HG03521 (cell line): ENCODE data around the gene FZD10.

Experiments
- ATAC-seq: cut with Tn5 transposase; IDR thresholded peaks from one replicate; pipeline ENCODE4 v1.9.1; 2021; ENCODE audit warnings: mild to moderate bottlenecking, moderate library complexity; ENCODE audit not compliant: unreplicated experiment

The FZD10 gene

DNA sequence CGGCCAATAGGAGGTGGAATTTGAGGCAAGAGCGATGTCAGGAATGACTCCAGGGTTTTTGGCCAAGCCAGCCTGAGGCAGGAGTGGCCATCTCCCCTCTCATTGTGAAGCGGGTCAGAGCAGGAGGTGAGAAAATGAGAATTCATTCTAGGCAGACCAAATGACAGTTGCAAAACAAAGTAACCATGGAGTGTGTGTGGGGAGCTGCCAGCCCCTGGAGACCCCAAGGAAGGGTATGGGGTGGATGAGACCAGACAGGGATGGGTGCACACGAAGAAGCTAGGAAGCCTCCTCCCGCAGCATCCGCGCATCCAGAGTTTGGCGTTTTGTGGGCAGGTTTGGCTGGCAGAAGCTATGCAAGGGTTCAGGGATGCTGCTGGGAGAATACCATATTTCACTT, 38.8 kb downstream of the FZD10 start:
- no peak for ATAC-seq

DNA sequence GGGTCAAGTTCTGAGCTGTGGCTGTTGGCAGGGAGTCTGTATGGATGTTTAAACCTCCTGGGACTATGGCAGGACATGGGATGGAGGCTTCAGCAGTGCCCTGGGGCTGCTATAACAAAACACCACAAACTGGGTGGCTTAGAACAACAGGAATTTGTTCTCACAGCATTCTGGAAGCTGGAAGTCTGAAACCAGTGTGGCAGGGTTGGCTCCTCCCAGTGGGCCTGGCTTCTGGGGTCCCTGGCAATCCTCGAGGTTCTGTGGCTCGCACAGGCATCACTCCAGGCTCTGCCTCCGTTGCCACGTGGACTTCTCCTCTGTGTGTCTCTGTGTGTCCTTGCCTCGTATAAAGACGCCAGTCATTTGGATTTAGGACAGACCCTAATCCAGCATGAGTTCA, 39.9 kb downstream of the FZD10 start:
- no peak for ATAC-seq

DNA sequence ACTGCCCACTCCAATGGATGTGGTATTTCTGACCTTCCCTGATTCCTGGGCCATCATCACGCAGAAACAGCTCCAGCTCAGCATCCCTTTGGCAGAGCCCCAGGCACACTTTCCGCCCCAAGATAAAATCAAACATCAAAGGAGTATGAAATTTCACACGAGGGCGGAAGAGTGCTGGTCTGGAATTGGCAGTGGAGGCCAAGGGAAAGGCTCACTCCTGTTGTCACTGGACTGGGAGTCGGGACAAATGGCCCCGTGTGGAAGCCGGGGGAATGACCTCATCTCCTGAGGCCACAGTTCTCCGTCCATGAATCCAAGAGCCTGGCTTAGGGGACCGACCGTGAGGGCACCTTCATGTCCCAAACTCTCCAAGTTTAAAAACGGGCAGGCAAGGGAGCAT, 40.9 kb downstream of the FZD10 start:
- no peak for ATAC-seq

DNA sequence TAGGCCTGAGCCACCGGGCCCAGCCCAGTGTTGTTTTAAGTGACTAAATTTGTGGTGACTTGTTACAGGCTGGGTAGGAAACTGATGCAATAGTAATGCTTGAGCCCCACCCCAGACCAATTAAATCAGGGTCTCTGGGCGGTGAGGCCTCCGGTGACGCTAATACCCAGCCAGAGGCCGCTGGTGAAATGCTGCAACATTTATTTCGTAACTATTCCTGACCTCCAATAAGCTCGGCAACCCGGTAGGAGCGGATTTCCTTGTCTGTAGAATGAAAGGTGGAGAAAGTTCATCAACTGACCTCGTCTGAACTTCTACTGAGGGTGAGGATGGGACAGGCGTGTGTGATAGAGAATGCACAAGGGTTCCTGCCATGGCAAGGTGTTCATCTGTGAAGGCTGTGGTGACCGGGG, 42.3 kb downstream of the FZD10 start:
- ATAC-seq: no peak

DNA sequence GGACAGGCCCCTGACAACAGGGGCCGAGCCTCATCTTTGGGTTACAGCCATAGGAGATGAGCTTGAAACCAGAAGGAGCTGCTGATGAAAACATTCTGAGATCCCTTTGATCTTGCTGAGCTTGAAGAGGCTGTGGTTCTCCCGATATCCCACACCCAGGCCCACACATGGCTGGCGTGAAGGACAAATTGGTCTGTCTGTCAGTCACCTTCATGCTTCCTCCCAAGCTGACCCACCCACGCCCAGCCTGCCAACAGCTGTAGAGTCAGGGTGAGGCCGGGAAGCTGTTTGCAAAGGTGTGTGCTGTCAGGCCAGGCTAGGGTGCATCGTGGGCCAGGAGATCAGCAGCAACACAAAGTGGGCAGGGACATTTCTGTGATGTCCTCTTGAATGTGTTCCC, 43.2 kb downstream of the FZD10 start:
- ATAC-seq: no peak

DNA sequence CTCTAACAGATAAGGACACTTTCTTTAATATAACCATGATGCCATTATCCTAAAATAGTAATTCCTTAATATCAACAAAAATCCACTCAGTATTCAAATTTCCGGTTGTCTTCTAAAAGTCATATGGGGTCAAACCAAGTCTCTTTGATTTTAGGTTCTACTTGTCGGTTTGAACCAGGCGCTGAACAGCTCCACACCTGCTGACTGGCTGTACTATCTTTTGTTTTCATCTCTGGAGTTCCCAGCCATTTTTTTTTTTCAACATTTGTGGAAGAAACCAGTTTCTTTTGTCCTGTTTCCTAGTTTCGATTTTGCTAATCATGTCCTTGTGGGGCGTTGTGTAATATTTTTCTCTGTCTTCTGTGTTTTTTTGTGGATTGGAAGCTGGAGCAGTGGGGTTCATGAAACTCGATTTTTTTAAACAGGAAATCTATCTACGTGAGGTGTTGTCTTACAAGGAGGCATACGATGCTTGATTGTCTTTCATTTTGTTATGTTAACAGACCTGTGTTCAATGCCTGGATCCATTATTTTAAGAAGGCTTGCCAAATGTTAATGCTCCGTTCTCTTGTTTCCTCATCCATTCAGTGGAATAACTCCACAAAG, 50.2 kb downstream of the FZD10 start:
- ATAC-seq: no peak

DNA sequence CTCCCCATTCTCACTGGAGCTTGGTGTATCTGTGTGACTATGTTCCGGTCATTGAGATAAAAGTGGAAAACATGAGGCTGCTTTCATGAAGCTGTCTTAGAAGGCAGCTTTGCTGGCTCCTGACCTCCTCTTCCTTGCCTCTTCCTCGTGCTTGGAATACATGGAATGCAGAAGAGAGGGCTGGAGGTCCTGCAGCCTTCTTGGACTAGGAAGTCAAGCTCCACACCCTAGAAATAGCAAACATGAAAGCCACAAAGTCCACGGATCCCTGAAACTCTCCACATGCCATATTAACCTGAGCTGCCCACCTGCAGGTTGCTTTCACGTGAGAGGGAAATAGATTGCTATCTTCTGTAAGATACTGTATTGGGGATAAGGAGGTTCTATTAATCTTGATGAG, 51.0 kb downstream of the FZD10 start:
- no peak for ATAC-seq

DNA sequence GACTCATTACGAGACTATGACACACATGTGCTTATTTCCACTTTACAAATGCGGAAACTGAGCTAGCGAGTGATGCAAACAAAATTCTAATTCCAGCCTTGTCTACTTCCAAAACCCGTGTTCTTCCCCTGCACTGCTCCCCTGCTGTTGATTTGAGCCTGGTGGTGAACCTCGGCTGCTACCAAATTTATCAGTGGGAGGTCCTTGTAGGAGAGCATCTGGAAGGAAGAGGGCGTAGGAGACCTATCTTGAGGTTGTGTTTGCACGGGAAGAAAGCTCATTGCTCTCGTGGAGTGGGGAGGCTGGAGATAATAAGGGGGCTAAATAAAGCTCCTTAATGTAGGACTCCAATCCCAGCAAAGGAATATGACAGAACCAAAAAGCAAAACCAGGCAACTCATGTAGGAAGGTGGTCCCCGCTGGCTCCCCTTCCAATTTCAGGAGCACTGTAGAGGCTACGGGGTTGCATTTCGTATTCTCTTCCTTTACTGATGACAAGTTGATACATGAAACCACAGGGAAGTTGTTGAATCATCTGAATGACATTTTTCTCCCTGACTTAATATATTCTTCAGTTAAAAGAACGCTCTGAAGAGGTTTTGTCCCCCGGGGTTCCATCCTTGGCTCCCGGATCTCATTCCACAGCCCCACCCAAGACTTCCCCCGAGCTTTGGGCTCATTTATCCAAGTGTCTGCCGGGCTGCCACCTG, 52.6 kb downstream of the FZD10 start:
- ATAC-seq: no peak
